Liver (tissue), 9 donors: ENCODE measurements around the gene PARD6G. TPM values are rescaled to one million over a fixed set of nuclear protein-coding genes. Genes with fewer than 3 reads are reported as not detected.
"Not testable (repeated sequence)": the region's sequence is repeated elsewhere in the genome, so short reads cannot be mapped to it uniquely, and the experiment has no call there.

Experiments
- DNase-seq: peaks from one replicate; pipeline ENCODE4 v3.0.0-alpha.2; 2017; ENCODE audit warnings: low spot score
- H3K27ac ChIP-seq, 2 donors: one replicate each; pipeline ENCODE4 v1.7.0; 2013; ENCODE audit warnings: inconsistent platforms in 2 of 2, low read length in 2 of 2, control low read depth in 1 of 2, low read depth in 1 of 2, mild to moderate bottlenecking in 1 of 2
- H3K27me3 ChIP-seq, 4 donors: one replicate each; pipeline versions ENCODE4 v1.6.1 to v1.7.0; 2013; ENCODE audit warnings: low read length in 3 of 4, inconsistent platforms in 1 of 4, mild to moderate bottlenecking in 1 of 4, moderate library complexity in 1 of 4; ENCODE audit not compliant: control insufficient read depth in 4 of 4, insufficient read depth in 4 of 4
- H3K36me3 ChIP-seq, 4 donors: one replicate each; pipeline versions ENCODE4 v1.6.1 to v1.7.0; 2013; ENCODE audit warnings: low read length in 3 of 4, mild to moderate bottlenecking in 3 of 4, low read depth in 1 of 4, moderate library complexity in 1 of 4; ENCODE audit not compliant: control insufficient read depth in 4 of 4, insufficient read depth in 3 of 4
- H3K4me1 ChIP-seq, 4 donors: one replicate each; pipeline versions ENCODE4 v1.6.1 to v1.7.0; 2013; ENCODE audit warnings: low read length in 3 of 4, mild to moderate bottlenecking in 3 of 4, moderate library complexity in 1 of 4; ENCODE audit not compliant: control insufficient read depth in 4 of 4, insufficient read depth in 4 of 4
- H3K4me3 ChIP-seq, 3 donors: one replicate each; pipeline versions ENCODE4 v1.6.1 to v1.7.0; 2013; ENCODE audit warnings: low read length in 3 of 3, control low read depth in 1 of 3, low read depth in 1 of 3, mild to moderate bottlenecking in 1 of 3
- H3K9ac ChIP-seq, 2 donors: one replicate each; pipeline ENCODE4 v1.7.0; 2013; ENCODE audit warnings: low read length in 2 of 2, mild to moderate bottlenecking in 2 of 2, moderate library complexity in 2 of 2, control low read depth in 1 of 2, low read depth in 1 of 2
- H3K9me3 ChIP-seq, 4 donors: one replicate each; pipeline versions ENCODE4 v1.6.1 to v1.7.0; 2013; ENCODE audit warnings: low read length in 3 of 4; ENCODE audit not compliant: control insufficient read depth in 4 of 4
- ATF3 ChIP-seq: IDR thresholded peaks from 2 replicates; pipeline ENCODE4 v1.6.1; 2016; ENCODE audit warnings: antibody characterized with exemption
- CTCF ChIP-seq: fragments of 150-350 bp; IDR thresholded peaks from 2 replicates; pipeline ENCODE4 v1.5.1; 2017; ENCODE audit warnings: improper control_type of control experiment, low read depth, low read length; ENCODE audit not compliant: missing input control
- EGR1 ChIP-seq, 2 donors: IDR thresholded peaks; 2 replicates each; pipeline ENCODE4 v1.6.1; 2016 to 2018; ENCODE audit warnings: antibody characterized with exemption in 2 of 2, low read depth in 2 of 2
- FOXA1 ChIP-seq: IDR thresholded peaks from 2 replicates; pipeline ENCODE4 v1.6.1; 2016; ENCODE audit warnings: antibody characterized with exemption
- GABPA ChIP-seq, 2 donors: IDR thresholded peaks in 1 of 2; conservative IDR thresholded peaks in 1 of 2; 2 replicates each; pipeline ENCODE4 v1.6.1; 2016; ENCODE audit warnings: antibody characterized with exemption in 2 of 2, mild to moderate bottlenecking in 1 of 2, moderate library complexity in 1 of 2
- HNF4A ChIP-seq, 2 donors: conservative IDR thresholded peaks; 2 replicates each; pipeline ENCODE4 v1.6.1; 2016; ENCODE audit warnings: antibody characterized with exemption in 2 of 2, mild to moderate bottlenecking in 2 of 2
- JUND ChIP-seq, 2 donors: IDR thresholded peaks; 2 replicates each; pipeline ENCODE4 v1.6.1; 2016; ENCODE audit warnings: antibody characterized with exemption in 2 of 2
- MAX ChIP-seq: IDR thresholded peaks from 2 replicates; pipeline ENCODE4 v1.6.1; 2016; ENCODE audit warnings: antibody characterized with exemption
- NR2F2 ChIP-seq: IDR thresholded peaks from 2 replicates; pipeline ENCODE4 v1.6.1; 2016; ENCODE audit warnings: antibody characterized with exemption
- REST ChIP-seq: IDR thresholded peaks from 2 replicates; pipeline ENCODE4 v1.6.1; 2016; ENCODE audit warnings: antibody characterized with exemption, mild to moderate bottlenecking
- RXRA ChIP-seq, 2 donors: IDR thresholded peaks; 2 replicates each; pipeline ENCODE4 v1.6.1; 2017 to 2018; ENCODE audit warnings: antibody characterized with exemption in 2 of 2, mild to moderate bottlenecking in 1 of 2
- SP1 ChIP-seq: IDR thresholded peaks from 2 replicates; pipeline ENCODE4 v1.6.1; 2018; ENCODE audit warnings: antibody characterized with exemption, mild to moderate bottlenecking
- TAF1 ChIP-seq: conservative IDR thresholded peaks from 2 replicates; pipeline ENCODE4 v1.6.1; 2016; ENCODE audit warnings: antibody characterized with exemption, mild to moderate bottlenecking
- YY1 ChIP-seq: IDR thresholded peaks from 2 replicates; pipeline ENCODE4 v1.6.1; 2016; ENCODE audit warnings: antibody characterized with exemption, mild to moderate bottlenecking
- ZBTB33 ChIP-seq: IDR thresholded peaks from 2 replicates; pipeline ENCODE4 v1.6.1; 2016; ENCODE audit warnings: antibody characterized with exemption
- WGBS: extraction: QIAGEN DNeasy Blood & Tissue Kit; methylation state at CpG from one replicate; pipeline ENCODE4 v1.1.7; 2013; 5-methylcytosine and 5-hydroxymethylcytosine counted together
- polyA plus RNA-seq, 2 donors: library from polyadenylated mRNA; stranded (reverse) in 1 of 2; unstranded in 1 of 2; fragments of 200-250 nt in 1 of 2; fragments of >200 nt in 1 of 2; fragmentation: Nextera tagmentation in 1 of 2; extraction: Ambion mirVana in 1 of 2; gene quantifications; one replicate each; pipeline versions ENCODE4 v1.2.1 to v1.2.3, GENCODE V29; 2013 to 2015
- total RNA-seq, 2 donors: library from RNA; depleted of rRNA; stranded (reverse); fragments of >200 nt; gene quantifications; one replicate each; pipeline ENCODE4 v1.2.3, GENCODE V29; 2014
- donor health status: healthy.
- donor health status: healthy.
- donor health status: healthy.
- donor health status: healthy.
- donor health status: healthy.

PARD6G gene
- total and polyA plus RNA-seq, 4 donors, result 0.96 to 2.4 (median 1.8) TPM

GRCh38 chr18:80238651-80239260 lies 8.6 kb downstream of the PARD6G start:
- 83% methylated on average over 12 of the region's 12 CpGs for WGBS
- no peak for DNase-seq
- Histone ChIP-seq H3K4me3 (no peak overlapping the region), H3K36me3 (no peaks in the 10 kb centered on the region), H3K9ac (no peak overlapping the region), H3K9me3 (no peaks in the 10 kb centered on the region), H3K4me1 (no peaks in the 10 kb centered on the region), H3K27ac (no peak overlapping the region), H3K27me3 (no peaks in the 10 kb centered on the region)
- TF ChIP-seq HNF4A (conservative IDR thresholded peaks at IDR 0.05) (no peak), FOXA1 (no peak), TAF1 (no peak)

GRCh38 chr18:80237519-80237918 lies 9.8 kb downstream of the PARD6G start:
- not testable (repeated sequence) for H3K4me1 ChIP-seq, H3K36me3 ChIP-seq, H3K9me3 ChIP-seq, H3K9ac ChIP-seq, DNase-seq, H3K27me3 ChIP-seq, H3K27ac ChIP-seq, H3K4me3 ChIP-seq

- WGBS, result 95% methylated on average over 2 of the region's 2 CpGs
- Histone ChIP-seq H3K9ac (no peak overlapping the region), H3K4me3 (no peak overlapping the region), H3K36me3 (no peaks in the 10 kb centered on the region), H3K4me1 (no peaks in the 10 kb centered on the region), H3K27ac (no peak overlapping the region), H3K27me3 (no peaks in the 10 kb centered on the region), H3K9me3 (no peaks in the 10 kb centered on the region)
- TF ChIP-seq SP1, result no peak
- TF ChIP-seq FOXA1, result no peak
- no peak for TF ChIP-seq MAX
- no peak for TF ChIP-seq NR2F2
- no peak for TF ChIP-seq YY1
- no peak for TF ChIP-seq TAF1
- no peak for TF ChIP-seq ATF3
- TF ChIP-seq JUND (IDR thresholded peaks at IDR 0.05), result no peak
- no peak for TF ChIP-seq EGR1 (IDR thresholded peaks at IDR 0.05; ENCODE audit: low read depth in 2 of 2)
- no peak for TF ChIP-seq CTCF
- no peak for TF ChIP-seq HNF4A (conservative IDR thresholded peaks at IDR 0.05)
- no peak for TF ChIP-seq REST
- no peak for TF ChIP-seq RXRA (IDR thresholded peaks at IDR 0.05)
- TF ChIP-seq GABPA (IDR thresholded peaks at IDR 0.05 in 1 of 2, conservative IDR thresholded peaks at IDR 0.05 in 1 of 2), result no peak
- no peak for TF ChIP-seq ZBTB33
- DNase-seq, result no peak
These were observed 12.9 kb downstream of the PARD6G start for GRCh38 chr18:80234398-80234797.
